Measurements from ENCODE around the gene RAD51C. TPM values are rescaled to one million over a fixed set of nuclear protein-coding genes. Genes with fewer than 3 reads are reported as not detected.
A peak's percentile ranks its signal among the peaks of the same experiment; 100 is the strongest.
"Not testable (repeated sequence)": the region's sequence is repeated elsewhere in the genome, so short reads cannot be mapped to it uniquely, and the experiment has no call there.

Gene RAD51C
- total RNA-seq, 1 donor: 25.9 TPM

DNA sequence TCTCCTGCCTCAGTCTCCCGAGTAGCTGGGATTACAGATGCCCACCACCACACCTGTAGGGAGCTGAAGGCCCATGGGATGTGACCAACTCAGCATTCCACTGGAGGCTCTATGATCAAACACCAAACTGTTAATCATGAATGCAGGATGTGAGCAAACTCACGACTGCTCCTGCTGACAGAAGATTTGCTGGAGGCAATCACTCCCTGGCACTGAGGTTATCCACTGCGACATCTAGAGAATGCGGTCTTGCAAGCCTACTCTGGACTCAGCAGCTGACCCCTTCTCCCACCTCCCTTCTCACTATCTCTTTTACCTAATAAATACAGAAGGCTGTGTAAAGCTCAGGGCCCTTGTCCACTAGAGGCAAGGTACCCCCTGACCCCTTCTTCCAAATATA lies 5.4 kb upstream of the RAD51C start:
- no peak for DNase-seq (ENCODE audit: low read depth)
- TF ChIP-seq, protein P1, sequence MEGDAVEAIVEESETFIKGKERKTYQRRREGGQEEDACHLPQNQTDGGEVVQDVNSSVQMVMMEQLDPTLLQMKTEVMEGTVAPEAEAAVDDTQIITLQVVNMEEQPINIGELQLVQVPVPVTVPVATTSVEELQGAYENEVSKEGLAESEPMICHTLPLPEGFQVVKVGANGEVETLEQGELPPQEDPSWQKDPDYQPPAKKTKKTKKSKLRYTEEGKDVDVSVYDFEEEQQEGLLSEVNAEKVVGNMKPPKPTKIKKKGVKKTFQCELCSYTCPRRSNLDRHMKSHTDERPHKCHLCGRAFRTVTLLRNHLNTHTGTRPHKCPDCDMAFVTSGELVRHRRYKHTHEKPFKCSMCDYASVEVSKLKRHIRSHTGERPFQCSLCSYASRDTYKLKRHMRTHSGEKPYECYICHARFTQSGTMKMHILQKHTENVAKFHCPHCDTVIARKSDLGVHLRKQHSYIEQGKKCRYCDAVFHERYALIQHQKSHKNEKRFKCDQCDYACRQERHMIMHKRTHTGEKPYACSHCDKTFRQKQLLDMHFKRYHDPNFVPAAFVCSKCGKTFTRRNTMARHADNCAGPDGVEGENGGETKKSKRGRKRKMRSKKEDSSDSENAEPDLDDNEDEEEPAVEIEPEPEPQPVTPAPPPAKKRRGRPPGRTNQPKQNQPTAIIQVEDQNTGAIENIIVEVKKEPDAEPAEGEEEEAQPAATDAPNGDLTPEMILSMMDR (IDR thresholded peaks at IDR 0.05; ENCODE audit: insufficient read depth, low read depth, low read length): no peak
- no peak overlapping the region for H3K4me3 ChIP-seq (ENCODE audit: low read depth, low read length)

DNA sequence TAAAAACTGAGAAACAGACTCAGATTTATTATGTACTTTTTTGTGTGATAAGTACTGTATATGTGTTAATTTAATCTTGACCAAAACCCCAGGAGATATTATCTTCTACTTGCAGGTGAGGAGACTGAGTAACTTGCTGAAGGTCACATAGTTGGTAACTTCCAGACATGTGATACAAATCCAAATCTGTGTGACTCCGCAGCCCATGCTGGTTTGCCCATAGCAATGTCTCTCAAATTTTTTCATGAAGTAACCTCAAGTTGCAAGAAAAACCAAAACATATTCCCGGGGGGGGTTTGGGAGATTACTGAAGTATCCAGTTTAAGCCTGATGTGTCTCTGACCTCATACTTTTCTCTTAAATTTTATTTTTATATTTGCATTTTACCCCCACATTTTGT lies 3.9 kb upstream of the RAD51C start:
- TF ChIP-seq, protein P1 (IDR thresholded peaks at IDR 0.05; ENCODE audit: insufficient read depth, low read depth, low read length): no peak
- no peak overlapping the region for H3K4me3 ChIP-seq (ENCODE audit: low read depth, low read length)
- DNase-seq (ENCODE audit: low read depth): no peak

DNA sequence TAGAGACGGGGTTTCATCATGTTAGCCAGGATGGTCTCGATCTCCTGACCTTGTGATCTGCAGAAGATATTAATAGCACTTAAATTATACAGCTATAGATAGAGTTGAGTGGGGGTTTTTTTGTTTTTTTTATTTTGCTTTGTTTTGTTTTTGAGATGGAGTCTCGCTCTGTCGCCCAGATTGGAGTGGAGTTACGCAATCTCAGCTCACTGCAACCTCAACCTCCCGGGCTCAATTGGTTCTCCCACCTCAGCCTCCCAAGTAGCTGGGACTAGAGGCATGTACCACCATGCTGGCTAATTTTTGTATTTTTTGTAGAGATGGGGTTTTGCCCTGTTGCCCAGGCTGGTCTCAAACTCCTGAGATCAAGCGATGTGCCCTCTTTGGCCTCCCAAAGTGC lies 2.4 kb upstream of the RAD51C start:
- not testable (repeated sequence) for DNase-seq (ENCODE audit: low read depth); H3K4me3 ChIP-seq (ENCODE audit: low read depth, low read length)

DNA sequence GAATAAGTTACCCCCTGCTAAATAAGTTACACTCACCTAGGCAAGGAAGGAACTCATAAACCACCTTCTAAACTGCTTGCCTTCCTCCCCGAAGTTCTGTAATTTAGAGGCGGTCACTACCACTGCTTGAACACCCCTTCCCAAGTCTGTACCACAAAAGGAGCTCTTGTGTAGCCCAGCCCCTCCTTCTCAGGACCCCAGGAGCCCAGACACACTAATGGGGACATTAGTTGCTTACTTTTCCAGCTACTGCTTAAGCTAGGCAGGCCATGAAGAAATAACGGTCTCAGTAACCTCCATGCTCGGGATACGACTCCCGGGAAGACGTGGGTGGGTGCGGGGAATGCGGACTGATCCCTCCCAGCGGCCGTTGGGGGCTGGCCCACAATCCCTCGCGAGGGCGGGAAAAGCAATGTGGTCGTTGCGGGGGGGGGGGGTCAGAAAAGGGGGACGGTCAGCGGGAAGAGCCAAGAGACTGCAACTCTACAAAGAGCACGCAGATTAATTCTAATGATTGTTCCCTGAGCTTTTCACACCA lies 632 bp upstream of the RAD51C start, which contains the start of gene TEX14:
Gene TEX14 (minus strand): TSS at position 345 of the 538 bp plus-strand sequence. CDS start 40,044 bp downstream, outside the sequence.
- peak within 1 kb of the TSS; percentile 75 for H3K4me3 ChIP-seq (ENCODE audit: low read depth, low read length)
- TF ChIP-seq, protein P1 (IDR thresholded peaks at IDR 0.05; ENCODE audit: insufficient read depth, low read depth, low read length): no peak
- no peak for DNase-seq (ENCODE audit: low read depth)

DNA sequence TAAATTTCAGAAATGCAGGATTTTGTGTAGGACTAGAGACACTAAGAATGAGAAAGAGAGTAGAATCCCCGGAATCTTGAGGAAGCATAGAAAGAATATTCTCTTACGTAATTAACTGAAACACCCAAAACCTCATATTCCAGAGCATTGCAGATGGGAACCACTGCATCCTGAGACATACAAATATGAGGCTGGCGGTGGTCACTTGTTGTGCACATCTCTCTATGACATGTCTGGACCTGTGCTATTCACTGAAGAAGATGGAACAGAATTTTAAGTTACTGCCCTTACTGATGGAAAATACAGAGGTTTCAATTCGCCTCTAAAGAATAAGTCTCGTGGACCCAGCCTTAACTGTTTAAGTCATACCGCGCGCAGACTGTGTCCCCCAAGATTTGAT lies 806 bp downstream of the RAD51C start:
- TF ChIP-seq, protein P1 (IDR thresholded peaks at IDR 0.05; ENCODE audit: insufficient read depth, low read depth, low read length): no peak
- peak; percentile 2 for DNase-seq (ENCODE audit: low read depth)
- peak overlapping the region; percentile 75 for H3K4me3 ChIP-seq (ENCODE audit: low read depth, low read length)

DNA sequence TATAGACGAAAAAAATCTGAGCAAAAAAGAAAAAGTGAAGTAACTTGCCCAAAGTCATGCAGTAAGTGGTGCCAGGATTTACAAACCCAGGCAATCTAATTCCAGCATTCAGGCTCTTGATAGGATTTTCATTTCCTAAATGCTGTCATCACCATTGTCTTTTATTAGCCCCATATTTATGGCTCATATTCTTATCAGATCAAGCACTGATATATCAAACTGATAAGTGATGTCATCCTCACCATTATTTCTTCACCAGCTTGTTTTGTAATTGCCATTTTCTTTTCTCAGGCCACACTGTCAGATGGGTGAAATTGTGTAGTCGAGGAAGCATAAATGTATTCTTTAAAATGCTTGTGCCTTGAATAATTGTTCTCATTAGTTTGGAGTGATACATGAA lies 1.3 kb downstream of the RAD51C start:
- DNase-seq (ENCODE audit: low read depth): peak; percentile 3
- TF ChIP-seq, protein P1 (IDR thresholded peaks at IDR 0.05; ENCODE audit: insufficient read depth, low read depth, low read length): no peak
- no peak overlapping the region for H3K4me3 ChIP-seq (ENCODE audit: low read depth, low read length)

- no peak for DNase-seq (ENCODE audit: low read depth)
- no peak overlapping the region for H3K4me3 ChIP-seq (ENCODE audit: low read depth, low read length)
- TF ChIP-seq, protein P1 (IDR thresholded peaks at IDR 0.05; ENCODE audit: insufficient read depth, low read depth, low read length): no peak
Measured at GRCh38 chr17:58694302-58694701, 1.9 kb downstream of the RAD51C start.
